NAMALWA (cell line): ENCODE measurements around the gene VPS37D.
"Not testable (repeated sequence)": the region's sequence is repeated elsewhere in the genome, so short reads cannot be mapped to it uniquely, and the experiment has no call there.

ENCODE experiments used
- DNase-seq: peaks from one replicate; pipeline ENCODE4 v3.0.0-alpha.2; 2015; ENCODE audit warnings: low spot score

The VPS37D gene

DNA sequence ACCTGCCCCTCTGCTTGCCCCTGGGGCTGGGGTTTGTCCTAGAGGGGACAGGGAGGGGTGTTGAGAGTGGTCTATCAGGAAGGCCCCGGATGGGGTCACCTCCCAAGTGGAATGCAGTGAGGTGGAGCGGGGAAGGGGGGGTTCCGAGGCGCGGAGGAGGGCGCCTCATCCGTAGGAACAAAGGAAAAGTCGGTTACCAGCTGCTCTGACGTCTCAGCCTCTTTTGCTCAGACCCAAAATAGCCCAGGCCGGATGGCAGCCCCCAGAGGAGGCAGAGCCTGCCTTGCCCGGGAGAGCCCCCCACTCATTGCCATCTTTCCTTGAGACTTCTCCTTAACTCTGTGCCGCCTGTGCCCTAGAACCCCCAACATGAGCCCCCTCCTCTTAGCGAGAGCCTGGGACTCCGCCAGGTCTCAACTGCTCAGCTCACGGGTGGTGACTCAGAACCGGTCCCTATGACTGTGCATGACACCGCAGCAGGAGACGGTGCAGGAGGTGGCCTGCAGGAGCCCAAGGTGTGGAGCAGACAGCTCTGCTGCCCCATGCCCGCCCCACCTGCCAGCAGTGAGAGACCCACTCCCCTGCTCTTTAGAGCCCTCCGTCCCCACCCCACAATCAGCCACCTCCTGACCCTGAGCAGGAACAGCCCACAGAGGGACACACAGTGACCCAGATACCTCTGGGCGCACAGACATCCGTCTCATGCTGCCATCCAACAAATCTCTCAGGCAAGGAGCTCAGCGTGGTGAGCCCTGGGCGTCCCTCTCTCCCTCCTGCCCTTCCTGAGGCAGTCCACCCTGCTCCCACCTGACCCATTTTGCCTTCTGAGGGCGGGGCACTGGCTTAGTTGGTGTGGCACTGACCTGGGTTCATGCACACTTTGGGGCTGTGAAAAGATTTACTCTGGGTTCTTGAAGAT lies 38.8 kb downstream of the VPS37D start:
- no peak for DNase-seq

- no peak for DNase-seq
These were observed 39.5 kb downstream of the VPS37D start for GRCh38 chr7:73707045-73707631.

DNA sequence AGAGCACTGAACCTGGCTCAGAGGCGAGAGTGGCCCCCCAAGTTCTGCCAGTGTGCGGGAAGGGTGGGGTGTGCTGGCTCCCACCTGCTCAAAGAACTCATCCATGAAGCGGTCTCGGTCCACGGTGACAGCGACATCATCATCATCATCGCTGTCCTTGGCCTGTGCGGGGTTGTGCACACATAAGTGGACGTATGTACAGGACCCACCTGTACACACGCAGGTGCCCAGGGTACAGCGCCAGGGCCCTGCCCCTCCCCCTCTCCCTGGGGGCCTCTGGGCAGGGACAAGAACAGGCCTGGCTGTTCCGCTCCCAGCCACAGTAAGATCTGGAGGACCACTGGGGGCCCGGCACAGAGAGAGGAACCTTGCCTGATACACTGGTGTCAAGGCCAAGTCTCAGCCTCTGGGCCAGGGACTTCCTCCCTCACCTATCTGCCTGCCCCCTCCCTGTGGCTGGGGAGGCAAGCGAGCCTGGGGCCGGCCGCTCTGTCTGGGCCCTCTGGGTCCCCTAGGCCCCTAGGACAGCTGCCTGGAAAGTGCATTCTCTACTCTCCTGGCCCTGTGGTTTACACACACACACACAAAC lies 41.4 kb downstream of the VPS37D start:
- DNase-seq, result no peak

- no peak for DNase-seq
These were observed 45.1 kb downstream of the VPS37D start for GRCh38 chr7:73712773-73713172.

- DNase-seq, result not testable (repeated sequence)
These were observed 45.7 kb downstream of the VPS37D start for GRCh38 chr7:73713319-73713718.

- DNase-seq, result peak; percentile 80
These were observed 48.2 kb downstream of the VPS37D start for GRCh38 chr7:73715648-73716317.

DNA sequence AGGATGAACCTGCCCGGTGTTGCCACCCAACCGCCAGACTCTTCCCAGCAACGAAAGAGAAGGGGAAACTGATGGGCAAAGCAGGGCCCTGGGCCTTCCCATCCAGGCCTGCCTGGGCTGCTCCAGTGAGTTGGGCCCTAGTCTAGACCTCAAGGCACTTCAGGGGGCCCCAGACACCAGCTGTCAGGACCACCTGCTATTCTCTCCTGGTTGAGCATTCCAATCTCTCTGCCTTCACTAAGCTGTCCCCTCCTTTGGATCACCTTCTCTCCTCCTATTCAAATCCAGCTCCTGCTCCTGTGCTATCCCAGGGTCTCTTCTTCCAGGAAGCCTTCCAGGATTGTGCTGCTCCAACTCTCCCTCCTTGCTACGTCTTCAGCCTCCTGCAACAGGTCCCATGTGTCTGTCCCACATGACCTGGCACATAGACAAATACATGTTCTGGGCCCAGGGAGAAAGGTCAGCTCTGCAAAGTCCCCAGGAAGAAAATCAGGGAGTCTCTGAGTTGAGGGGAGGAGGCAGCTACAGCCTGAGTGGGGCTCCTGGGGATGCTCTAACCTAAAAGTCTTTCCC lies 48.8 kb downstream of the VPS37D start:
- DNase-seq, result no peak

- DNase-seq, result no peak
These were observed 49.6 kb downstream of the VPS37D start for GRCh38 chr7:73717025-73717807.

GRCh38 chr7:73717991-73718405 lies 50.4 kb downstream of the VPS37D start:
- peak; percentile 60 for DNase-seq

GRCh38 chr7:73718438-73718881 lies 50.8 kb downstream of the VPS37D start:
- DNase-seq, result no peak

- peak; percentile 84 for DNase-seq
These were observed 51.5 kb downstream of the VPS37D start, which contains the start of gene STX1A for GRCh38 chr7:73718905-73719805. Gene STX1A (minus strand): TSS chr7:73719669. CDS start chr7:73719631, 38 bp downstream.

DNA sequence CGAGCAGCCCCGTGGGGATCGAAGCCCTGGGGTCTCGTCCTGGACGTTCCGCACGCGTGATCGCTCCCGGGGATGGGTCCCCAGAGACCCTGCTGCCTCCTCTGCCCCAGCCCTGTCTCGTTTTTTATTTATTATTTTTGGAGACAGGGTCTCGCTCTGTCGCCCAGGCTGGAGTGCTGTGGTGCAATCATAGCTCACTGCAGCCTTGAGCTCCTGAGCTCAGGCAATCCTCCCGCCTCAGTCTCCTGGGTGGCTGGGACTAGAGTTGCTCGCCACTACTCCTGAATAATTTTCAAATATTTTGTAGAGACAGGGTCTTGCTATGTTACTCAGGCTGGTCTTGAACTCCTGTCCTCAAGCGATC lies 52.2 kb downstream of the VPS37D start:
- no peak for DNase-seq

GRCh38 chr7:73720443-73720842 lies 52.8 kb downstream of the VPS37D start:
- not testable (repeated sequence) for DNase-seq

DNA sequence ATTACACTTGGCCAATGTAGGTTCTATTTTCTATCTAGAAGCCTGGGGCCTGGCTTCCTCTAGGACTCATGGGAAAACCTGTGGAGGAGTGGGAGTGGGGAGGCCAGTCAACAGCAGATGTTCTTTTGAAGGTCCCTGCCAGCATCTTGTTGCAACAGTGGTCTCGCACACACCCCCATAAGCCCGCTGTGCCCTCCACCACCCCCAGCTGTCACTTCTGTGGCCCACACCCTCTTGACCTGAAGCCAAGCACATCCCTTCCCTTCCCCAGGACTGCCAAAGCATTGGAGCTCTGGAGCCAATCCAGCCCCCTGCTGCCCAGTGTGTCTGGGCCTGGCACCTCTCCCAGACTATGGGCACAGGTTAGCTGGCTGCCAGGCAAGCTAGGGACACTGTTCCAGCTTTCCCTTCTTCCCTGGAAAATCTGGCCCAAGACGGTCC lies 53.8 kb downstream of the VPS37D start:
- DNase-seq, result no peak
